Measurements from ENCODE around the gene TXLNA. TPM values are rescaled to one million over a fixed set of nuclear protein-coding genes. Genes with fewer than 3 reads are reported as not detected.

TXLNA gene
- total RNA-seq, 1 donor from 2014 or later: 65.3 TPM

GRCh38 chr1:32220746-32221580, 41.5 kb downstream of the TXLNA start:
- Mint-ChIP-seq H3K4me3 (ENCODE audit: unreplicated experiment) (peak overlapping the region; percentile 97), H3K27me3 (ENCODE audit: unreplicated experiment) (peaks cover 4% of the 10 kb centered on the region), H3K27ac (ENCODE audit: unreplicated experiment) (peak overlapping the region; percentile 99), H3K4me1 (ENCODE audit: unreplicated experiment) (peaks cover 23% of the 10 kb centered on the region), H3K36me3 (ENCODE audit: low read depth, unreplicated experiment) (peaks cover 13% of the 10 kb centered on the region), H3K9me3 (ENCODE audit: unreplicated experiment) (no peaks in the 10 kb centered on the region)
- DNase-seq (ENCODE audit: low spot score): no peak
- no peak for TF ChIP-seq CTCF (IDR thresholded peaks at IDR 0.05; ENCODE audit: unreplicated experiment)

- H3K27ac Mint-ChIP-seq (ENCODE audit: unreplicated experiment): peak overlapping the region; percentile 99
- peaks cover 4% of the 10 kb centered on the region for H3K27me3 Mint-ChIP-seq (ENCODE audit: unreplicated experiment)
- peaks cover 19% of the 10 kb centered on the region for H3K4me1 Mint-ChIP-seq (ENCODE audit: unreplicated experiment)
Observed at GRCh38 chr1:32221581-32221979, 42.1 kb downstream of the TXLNA start.

GRCh38 chr1:32221980-32222755, 42.7 kb downstream of the TXLNA start, which contains the start of the genes EIF3I and TMEM234:
EIF3I (plus strand) TSS chr1:32222407; CDS start chr1:32222442, 35 bp downstream.
TMEM234 (minus strand) TSS chr1:32222353; CDS start chr1:32222322, 31 bp downstream.
- no peak for TF ChIP-seq CTCF (IDR thresholded peaks at IDR 0.05; ENCODE audit: unreplicated experiment)
- no peaks in the 10 kb centered on the region for H3K9me3 Mint-ChIP-seq (ENCODE audit: unreplicated experiment)
- peak; percentile 90 for DNase-seq (ENCODE audit: low spot score)
- H3K36me3 Mint-ChIP-seq (ENCODE audit: low read depth, unreplicated experiment): peaks cover 8% of the 10 kb centered on the region
- H3K27ac Mint-ChIP-seq (ENCODE audit: unreplicated experiment): peak within 1 kb of the TSS; percentile 99
- peaks cover 16% of the 10 kb centered on the region for H3K4me1 Mint-ChIP-seq (ENCODE audit: unreplicated experiment)
- peaks cover 4% of the 10 kb centered on the region for H3K27me3 Mint-ChIP-seq (ENCODE audit: unreplicated experiment)
- H3K4me3 Mint-ChIP-seq (ENCODE audit: unreplicated experiment): peak within 1 kb of the TSS; percentile 97

More at GRCh38 chr1:32221581-32221979, 42.1 kb downstream of the TXLNA start:
- Mint-ChIP-seq H3K36me3 (ENCODE audit: low read depth, unreplicated experiment) (peaks cover 8% of the 10 kb centered on the region), H3K9me3 (ENCODE audit: unreplicated experiment) (no peaks in the 10 kb centered on the region), H3K4me3 (ENCODE audit: unreplicated experiment) (peak overlapping the region; percentile 97)
- DNase-seq (ENCODE audit: low spot score): no peak
- TF ChIP-seq CTCF (IDR thresholded peaks at IDR 0.05; ENCODE audit: unreplicated experiment): no peak

GRCh38 chr1:32223683-32224082, 44.2 kb downstream of the TXLNA start:
- TF ChIP-seq CTCF (IDR thresholded peaks at IDR 0.05; ENCODE audit: unreplicated experiment): no peak
- peak overlapping the region; percentile 97 for H3K4me3 Mint-ChIP-seq (ENCODE audit: unreplicated experiment)
- H3K27me3 Mint-ChIP-seq (ENCODE audit: unreplicated experiment): peaks cover 4% of the 10 kb centered on the region
- H3K4me1 Mint-ChIP-seq (ENCODE audit: unreplicated experiment): peaks cover 16% of the 10 kb centered on the region
- peaks cover 18% of the 10 kb centered on the region for H3K36me3 Mint-ChIP-seq (ENCODE audit: low read depth, unreplicated experiment)
- H3K27ac Mint-ChIP-seq (ENCODE audit: unreplicated experiment): peak overlapping the region; percentile 99
- DNase-seq (ENCODE audit: low spot score): no peak
- H3K9me3 Mint-ChIP-seq (ENCODE audit: unreplicated experiment): no peaks in the 10 kb centered on the region

Measured in endothelial cell (in vitro differentiated cells).